Measurements from ENCODE around the gene GP1BB.

GRCh38 chr22:19739911-19740449 is 16.6 kb downstream of the GP1BB start:
- TF ChIP-seq KLF5 (IDR thresholded peaks at IDR 0.05; ENCODE audit: partially characterized antibody), result no peak
- no peak for TF ChIP-seq BCL3 (IDR thresholded peaks at IDR 0.05; ENCODE audit: borderline replicate concordance, insufficient read depth, low read depth, low read length, poor library complexity, severe bottlenecking)
- no peak for TF ChIP-seq CTCF (IDR thresholded peaks at IDR 0.05 in 2 of 3, conservative IDR thresholded peaks at IDR 0.05 in 1 of 3; ENCODE audit: control insufficient read depth in 2 of 3, extremely low read depth in 1 of 3, insufficient read depth in 1 of 3, low read depth in 3 of 3, low read length in 3 of 3)
- TF ChIP-seq IRF5 (IDR thresholded peaks at IDR 0.05; ENCODE audit: borderline replicate concordance), result no peak
- no peak for TF ChIP-seq STAT1 (conservative IDR thresholded peaks at IDR 0.05)
- TF ChIP-seq CHD1 (IDR thresholded peaks at IDR 0.05; ENCODE audit: low read depth, low read length), result no peak
- TF ChIP-seq REST (IDR thresholded peaks at IDR 0.05; ENCODE audit: low read depth, low read length), result no peak
